HG03571 (cell line): ENCODE results near the gene RALGPS1.

Experiments
- ATAC-seq: cut with Tn5 transposase; IDR thresholded peaks from one replicate; pipeline ENCODE4 v1.9.1; 2021; ENCODE audit not compliant: unreplicated experiment

The RALGPS1 gene

GRCh38 chr9:126953041-126953809 lies 38.6 kb downstream of the RALGPS1 start:
- no peak for ATAC-seq

GRCh38 chr9:126955811-126956210 lies 41.2 kb downstream of the RALGPS1 start:
- no peak for ATAC-seq

GRCh38 chr9:126956917-126957686 lies 42.5 kb downstream of the RALGPS1 start:
- ATAC-seq, result no peak

- no peak for ATAC-seq
Observed at GRCh38 chr9:126957687-126958053, 43.1 kb downstream of the RALGPS1 start.

GRCh38 chr9:126959336-126959735 lies 44.8 kb downstream of the RALGPS1 start:
- no peak for ATAC-seq

- no peak for ATAC-seq
Observed at GRCh38 chr9:126959917-126960316, 45.3 kb downstream of the RALGPS1 start.

GRCh38 chr9:126962336-126962735 lies 47.8 kb downstream of the RALGPS1 start:
- ATAC-seq, result no peak

GRCh38 chr9:126965077-126965476 lies 50.5 kb downstream of the RALGPS1 start:
- no peak for ATAC-seq

GRCh38 chr9:126965541-126966428 lies 51.2 kb downstream of the RALGPS1 start:
- no peak for ATAC-seq

GRCh38 chr9:126971261-126971660 lies 56.7 kb downstream of the RALGPS1 start:
- ATAC-seq, result no peak

- no peak for ATAC-seq
Observed at GRCh38 chr9:126973651-126974529, 59.3 kb downstream of the RALGPS1 start.

- no peak for ATAC-seq
Observed at GRCh38 chr9:126974594-126974993, 60.0 kb downstream of the RALGPS1 start.

GRCh38 chr9:126975327-126976220 lies 61.0 kb downstream of the RALGPS1 start:
- no peak for ATAC-seq

GRCh38 chr9:126979461-126979860 lies 64.9 kb downstream of the RALGPS1 start:
- no peak for ATAC-seq

- ATAC-seq, result no peak
Observed at GRCh38 chr9:126980231-126980630, 65.6 kb downstream of the RALGPS1 start.

- ATAC-seq, result no peak
Observed at GRCh38 chr9:126981218-126981617, 66.6 kb downstream of the RALGPS1 start.

- no peak for ATAC-seq
Observed at GRCh38 chr9:126982215-126983002, 67.8 kb downstream of the RALGPS1 start.

GRCh38 chr9:126983767-126984166 lies 69.2 kb downstream of the RALGPS1 start:
- no peak for ATAC-seq

- no peak for ATAC-seq
Observed at GRCh38 chr9:126984969-126985368, 70.4 kb downstream of the RALGPS1 start.
